Activated naive CD8-positive, alpha-beta T cell treated with anti-CD3 and anti-CD28 coated beads, Interleukin-2, amount 50 U/mL, for 16 hours (primary cell): ENCODE results near the gene ABI2.

Experiments
- DNase-seq: peaks from one replicate; pipeline ENCODE4 v3.0.0-alpha.2; 2020; ENCODE audit warnings: low read depth, low spot score

ABI2 gene

DNA sequence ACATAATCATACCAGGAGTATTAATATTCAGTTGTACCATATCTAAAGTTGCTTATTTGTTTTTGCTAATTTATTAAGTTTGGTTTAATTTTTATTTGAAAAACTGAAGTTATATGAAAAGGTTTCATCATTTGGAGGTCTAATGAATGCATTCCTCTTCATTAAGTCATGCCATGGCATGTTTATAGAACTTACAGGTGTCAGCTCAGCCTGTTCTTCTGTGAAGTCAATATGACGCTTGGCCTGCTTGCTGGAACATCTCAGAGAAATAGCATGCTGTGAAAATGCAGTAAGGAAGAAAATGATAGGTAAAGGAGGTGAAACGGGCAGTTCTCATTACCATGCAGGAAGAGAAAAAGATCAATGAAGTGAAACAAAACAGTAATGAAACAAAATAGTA lies 148.7 kb downstream of the ABI2 start:
- no peak for DNase-seq

DNA sequence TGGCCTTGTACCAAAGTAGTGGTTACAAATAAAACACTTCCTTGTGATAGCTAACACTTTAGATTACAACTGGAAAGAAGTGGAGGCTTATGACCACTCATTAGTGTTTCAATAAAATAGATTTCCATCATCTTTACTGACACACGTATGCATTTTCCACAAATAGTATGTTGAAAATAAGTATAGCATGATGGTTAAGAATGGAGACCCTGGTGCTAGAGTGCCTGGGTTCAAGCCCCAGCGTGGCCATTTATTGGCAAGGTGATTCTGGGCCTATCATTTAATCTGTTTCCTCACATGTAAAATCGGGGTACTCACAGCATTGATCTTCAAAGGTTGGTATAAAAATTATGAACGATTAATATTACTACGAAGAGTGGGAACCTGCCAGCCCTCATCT lies 152.4 kb downstream of the ABI2 start:
- DNase-seq = no peak

DNA sequence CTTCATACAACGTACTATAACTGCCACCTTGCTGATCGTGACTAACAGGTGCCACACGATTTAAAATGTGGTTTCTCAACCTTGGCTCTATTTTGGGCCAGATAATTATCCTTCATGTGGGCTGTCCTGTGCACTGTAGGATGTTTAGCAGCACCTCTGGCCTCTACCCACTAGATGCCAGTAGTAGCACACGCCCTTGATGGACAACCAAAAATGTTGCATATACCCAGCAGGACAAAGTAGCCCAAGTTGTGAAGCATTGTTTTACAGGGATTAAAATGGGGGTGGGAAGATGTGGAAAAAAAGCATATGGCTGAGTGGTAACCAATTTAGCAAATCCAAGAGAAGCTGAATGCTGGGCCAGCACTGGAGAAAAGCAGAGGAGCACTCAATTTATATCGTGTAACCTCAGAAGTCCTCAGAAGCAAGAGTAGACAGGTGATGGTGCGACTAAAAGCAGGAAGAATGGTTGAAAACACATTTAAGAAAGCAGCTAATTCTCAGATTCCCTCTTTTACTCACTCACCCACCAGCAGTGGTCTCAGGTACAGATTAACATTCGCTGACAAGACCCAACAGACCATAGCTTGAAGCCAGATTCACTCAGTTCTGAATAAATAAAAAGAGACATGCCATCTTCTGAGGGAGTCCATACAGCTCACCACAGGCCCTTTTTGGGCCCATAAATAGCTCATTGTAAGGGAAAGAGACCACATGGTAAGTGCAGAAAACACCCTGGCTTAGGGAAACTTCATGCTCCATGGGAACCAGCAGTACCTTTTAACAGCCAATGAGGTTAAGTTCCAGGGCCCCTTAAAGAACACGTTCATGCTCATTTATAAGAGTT lies 156.3 kb downstream of the ABI2 start:
- DNase-seq = peak; percentile 6

DNA sequence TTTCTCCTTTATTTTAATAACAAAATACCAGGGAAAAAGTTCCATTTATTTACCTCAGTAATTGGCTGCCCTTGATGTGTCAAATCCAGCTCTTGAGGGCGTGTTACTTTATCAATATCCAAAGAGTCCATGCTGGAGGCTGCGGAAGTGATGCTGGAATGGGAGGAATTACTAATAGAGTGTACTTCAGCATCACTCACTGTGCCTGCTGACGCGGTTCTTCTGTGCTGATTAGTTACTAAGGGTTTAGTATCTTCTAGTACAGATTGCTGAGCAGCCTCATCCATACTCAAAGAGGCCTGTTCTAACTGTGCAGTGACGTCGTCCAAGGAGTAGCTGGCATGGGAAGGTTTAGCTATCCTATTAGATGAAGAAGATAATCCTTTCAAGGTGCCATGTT lies 161.3 kb downstream of the ABI2 start:
- no peak for DNase-seq

DNA sequence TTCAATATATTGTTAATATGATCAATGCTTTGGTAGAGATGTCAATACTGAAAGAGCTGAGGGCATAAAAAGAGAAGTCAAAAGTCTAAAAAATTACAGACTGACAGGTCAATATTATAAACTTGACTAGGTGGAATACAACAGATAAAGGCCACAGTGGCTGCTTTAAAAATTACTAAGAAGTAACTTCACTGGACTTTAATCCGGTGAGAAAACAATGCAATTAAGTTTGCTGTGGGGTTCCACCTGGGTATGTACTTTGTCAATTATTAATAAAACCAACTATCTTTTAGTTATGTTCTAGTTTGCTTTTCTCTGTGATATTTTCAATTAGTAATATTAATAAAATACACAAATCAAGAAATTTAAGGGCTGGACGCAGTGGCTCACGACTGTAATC lies 162.2 kb downstream of the ABI2 start:
- DNase-seq = no peak

DNA sequence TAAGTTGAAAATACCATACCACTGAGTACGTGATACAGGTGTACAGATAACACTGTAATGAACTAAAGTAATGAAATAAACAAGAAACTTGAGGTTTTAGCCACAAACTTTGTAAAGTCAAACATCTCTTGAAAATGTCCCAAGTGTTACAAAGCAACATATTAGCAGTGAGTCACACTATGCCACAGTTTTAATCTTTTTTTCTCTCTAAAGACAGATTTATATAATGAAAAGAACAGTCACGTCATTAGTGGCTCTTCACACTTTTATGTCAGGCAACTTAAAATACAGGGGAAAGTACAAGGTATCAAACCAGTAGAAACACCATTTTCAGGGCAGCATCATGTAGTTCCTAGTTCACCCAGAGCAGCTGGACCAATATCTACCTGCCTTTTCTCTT lies 164.8 kb downstream of the ABI2 start:
- DNase-seq = no peak
